HG03521 (cell line): ENCODE results near the gene RASSF8.

Experiments
- ATAC-seq: cut with Tn5 transposase; IDR thresholded peaks from one replicate; pipeline ENCODE4 v1.9.1; 2021; ENCODE audit warnings: mild to moderate bottlenecking, moderate library complexity; ENCODE audit not compliant: unreplicated experiment

RASSF8 gene

GRCh38 chr12:26100666-26101349 lies 142.3 kb downstream of the RASSF8 start:
- ATAC-seq: no peak

- ATAC-seq: no peak
Observed at GRCh38 chr12:26101350-26101734, 142.9 kb downstream of the RASSF8 start.

- no peak for ATAC-seq
Observed at GRCh38 chr12:26101763-26102162, 143.3 kb downstream of the RASSF8 start.

GRCh38 chr12:26102953-26103352 lies 144.5 kb downstream of the RASSF8 start:
- ATAC-seq: no peak

- ATAC-seq: no peak
Observed at GRCh38 chr12:26106347-26106746, 147.9 kb downstream of the RASSF8 start.

GRCh38 chr12:26108915-26109314 lies 150.4 kb downstream of the RASSF8 start:
- no peak for ATAC-seq

GRCh38 chr12:26109343-26109881 lies 150.9 kb downstream of the RASSF8 start:
- no peak for ATAC-seq

GRCh38 chr12:26112232-26112631 lies 153.8 kb downstream of the RASSF8 start:
- ATAC-seq: no peak

- no peak for ATAC-seq
Observed at GRCh38 chr12:26112703-26113147, 154.2 kb downstream of the RASSF8 start.

- ATAC-seq: no peak
Observed at GRCh38 chr12:26113181-26113654, 154.7 kb downstream of the RASSF8 start.

- ATAC-seq: peak; percentile 78
Observed at GRCh38 chr12:26113853-26114719, 155.6 kb downstream of the RASSF8 start.

GRCh38 chr12:26114720-26115401 lies 156.4 kb downstream of the RASSF8 start:
- no peak for ATAC-seq

GRCh38 chr12:26116829-26117715 lies 158.6 kb downstream of the RASSF8 start:
- no peak for ATAC-seq

GRCh38 chr12:26118308-26118707 lies 159.8 kb downstream of the RASSF8 start:
- ATAC-seq: no peak

- ATAC-seq: no peak
Observed at GRCh38 chr12:26119391-26119989, 161.0 kb downstream of the RASSF8 start.

- ATAC-seq: no peak
Observed at GRCh38 chr12:26120561-26121274, 162.2 kb downstream of the RASSF8 start.

GRCh38 chr12:26121323-26122060 lies 163.0 kb downstream of the RASSF8 start:
- no peak for ATAC-seq

GRCh38 chr12:26122061-26122680 lies 163.7 kb downstream of the RASSF8 start:
- ATAC-seq: peak; percentile 29
